Stimulated activated CD8-positive, alpha-beta memory T cell treated with anti-CD3 and anti-CD28 coated beads, Interleukin-7, amount 100 ng/mL, for 48 hours (primary cell): ENCODE data around the gene ZSCAN26.
"Not testable (repeated sequence)": the region's sequence is repeated elsewhere in the genome, so short reads cannot be mapped to it uniquely, and the experiment has no call there.

Source experiments
- DNase-seq, 2 donors: peaks; one replicate each; pipeline ENCODE4 v3.0.0-alpha.2; 2020; ENCODE audit warnings: low read depth in 1 of 2; ENCODE audit errors: extremely low read depth in 1 of 2

Gene ZSCAN26

GRCh38 chr6:28315628-28316027 lies 48.7 kb downstream of the ZSCAN26 start:
- DNase-seq = no peak

- DNase-seq = not testable (repeated sequence)
These were observed 50.9 kb downstream of the ZSCAN26 start for GRCh38 chr6:28317866-28318265.

GRCh38 chr6:28322661-28323060 lies 55.7 kb downstream of the ZSCAN26 start:
- DNase-seq = no peak

GRCh38 chr6:28323813-28324424 lies 57.0 kb downstream of the ZSCAN26 start:
- DNase-seq = no peak

GRCh38 chr6:28326371-28326948 lies 59.5 kb downstream of the ZSCAN26 start:
- no peak for DNase-seq
